IPS-18c (cell line): Measurements from ENCODE around the gene THSD1.
"Not testable (repeated sequence)": the region's sequence is repeated elsewhere in the genome, so short reads cannot be mapped to it uniquely, and the experiment has no call there.

Experiments used
- H3K4me3 ChIP-seq: 2 replicates; pipeline ENCODE4 v1.7.0; 2013; ENCODE audit warnings: low read depth, mild to moderate bottlenecking, low read length, moderate library complexity; ENCODE audit not compliant: insufficient read depth
- H3K9me3 ChIP-seq: one replicate; pipeline ENCODE4 v1.6.1; 2013; ENCODE audit warnings: mild to moderate bottlenecking, low read length, moderate library complexity; ENCODE audit not compliant: control insufficient read depth, insufficient read depth

The THSD1 gene

DNA sequence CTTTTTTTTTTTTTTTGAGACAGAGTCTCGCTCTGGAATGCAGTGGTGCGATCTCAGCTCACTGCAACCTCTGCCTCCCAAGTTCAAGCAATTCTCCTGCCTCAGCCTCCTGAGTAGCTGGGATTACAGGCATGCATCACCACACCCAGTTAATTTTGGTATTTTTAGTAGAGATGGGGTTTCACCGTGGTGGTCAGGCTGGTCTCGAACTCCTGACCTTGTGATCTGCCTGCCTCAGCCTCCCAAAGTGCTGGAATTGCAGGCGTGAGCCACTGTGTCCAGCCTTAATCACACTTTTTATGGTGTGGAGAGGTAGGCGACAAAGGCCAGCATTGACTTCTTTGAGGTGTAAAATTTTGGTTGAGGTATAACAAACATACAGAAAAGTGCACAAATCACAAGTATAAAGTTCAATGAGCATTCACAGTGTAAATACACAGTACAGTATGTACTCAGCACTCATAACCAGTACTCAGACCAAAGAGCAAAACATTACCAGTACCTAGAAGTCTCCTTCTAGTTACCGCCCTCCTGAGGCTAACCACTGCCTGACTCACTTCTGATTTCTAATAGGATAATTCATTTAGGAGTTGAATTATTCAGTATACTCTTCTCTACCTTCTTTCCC, 68.0 kb downstream of the THSD1 start:
- H3K9me3 ChIP-seq, H3K4me3 ChIP-seq: not testable (repeated sequence)

DNA sequence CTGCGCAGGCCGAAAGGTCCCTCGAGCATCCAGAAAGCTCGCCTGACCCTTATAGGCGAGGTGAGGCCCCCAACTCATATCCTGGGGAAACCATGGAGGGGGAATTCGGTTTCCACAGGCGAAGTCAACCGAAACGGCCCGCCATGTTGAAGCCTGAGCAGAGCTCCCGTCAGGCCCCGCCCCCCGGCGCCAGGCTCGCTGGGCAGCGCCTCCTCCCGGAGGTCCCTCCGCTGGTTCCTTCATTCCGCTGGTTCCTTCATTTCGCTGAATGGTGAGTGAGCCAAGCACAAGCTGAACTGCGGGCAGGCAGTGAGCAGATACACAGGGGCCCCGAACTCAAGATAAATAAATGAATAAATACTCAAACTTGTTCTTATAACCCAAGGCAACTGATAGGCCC, 71.9 kb downstream of the THSD1 start:
- not testable (repeated sequence) for H3K4me3 ChIP-seq

GRCh38 chr13:52331844-52332243, 74.1 kb downstream of the THSD1 start:
- not testable (repeated sequence) for H3K4me3 ChIP-seq, H3K9me3 ChIP-seq

More for the DNA sequence above, 71.9 kb downstream of the THSD1 start:
- H3K9me3 ChIP-seq: not testable (repeated sequence)
